Stimulated activated CD4-positive, alpha-beta T cell treated with anti-CD3 and anti-CD28 coated beads, Interleukin-15, amount 100 ng/mL, for 48 hours (primary cell): Measurements from ENCODE around the gene PPFIA4.

Experiments
- DNase-seq, 2 donors: peaks; one replicate each; pipeline ENCODE4 v3.0.0-alpha.2; 2020; ENCODE audit warnings: low read depth in 2 of 2

The PPFIA4 gene

GRCh38 chr1:203126866-203127665 is 100.8 kb downstream of the PPFIA4 start:
- DNase-seq: no peak

DNA sequence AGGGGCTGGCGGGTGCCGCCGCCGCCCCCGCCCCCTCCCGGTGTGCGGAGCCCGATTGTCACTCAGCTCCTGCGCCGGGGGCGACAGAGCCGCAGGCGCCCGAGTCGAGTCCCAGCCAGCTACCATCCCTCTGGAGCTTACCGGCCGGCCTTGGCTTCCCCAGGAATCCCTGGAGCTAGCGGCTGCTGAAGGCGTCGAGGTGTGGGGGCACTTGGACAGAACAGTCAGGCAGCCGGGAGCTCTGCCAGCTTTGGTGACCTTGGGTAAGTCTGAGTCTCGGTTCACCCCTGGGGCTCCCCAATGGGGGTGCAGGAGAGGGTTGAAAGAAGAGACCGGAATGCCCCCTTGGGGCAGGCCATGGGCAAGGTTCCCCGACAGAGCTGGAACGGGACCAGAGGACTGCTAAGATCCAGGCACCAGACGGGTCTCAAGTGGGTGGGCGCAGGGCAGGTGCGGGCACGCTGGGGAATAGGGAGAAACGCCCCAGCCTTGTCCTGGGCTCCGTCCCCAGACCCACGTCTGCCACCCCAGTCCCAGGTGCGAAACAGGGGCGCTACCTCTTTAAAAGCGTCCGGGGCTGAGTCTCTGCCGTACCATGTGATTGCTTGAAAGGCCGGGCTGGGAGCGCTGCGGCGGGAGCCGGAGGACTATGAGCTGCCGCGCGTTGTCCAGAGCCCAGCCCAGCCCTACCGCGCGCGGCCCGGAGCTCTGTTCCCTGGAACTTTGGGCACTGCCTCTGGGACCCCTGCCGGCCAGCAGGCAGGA is 101.6 kb downstream of the PPFIA4 start, which contains the start of gene ADORA1:
Gene ADORA1, plus strand, starts transcription at position 61 of the 765 bp plus-strand sequence. CDS start 1,116 bp downstream, outside the sequence.
- no peak for DNase-seq

GRCh38 chr1:203128431-203128715 is 102.1 kb downstream of the PPFIA4 start:
- no peak for DNase-seq
